ENCODE results near the gene FGF1.

The FGF1 gene

GRCh38 chr5:142696379-142696778 is 10.5 kb upstream of the FGF1 start:
- DNase-seq (ENCODE audit: low spot score) = no peak

- no peak for DNase-seq (ENCODE audit: low spot score)
Observed at GRCh38 chr5:142694092-142694856, 8.4 kb upstream of the FGF1 start.

- no peak for DNase-seq (ENCODE audit: low spot score)
Observed at GRCh38 chr5:142692321-142692894, 6.5 kb upstream of the FGF1 start.

DNA sequence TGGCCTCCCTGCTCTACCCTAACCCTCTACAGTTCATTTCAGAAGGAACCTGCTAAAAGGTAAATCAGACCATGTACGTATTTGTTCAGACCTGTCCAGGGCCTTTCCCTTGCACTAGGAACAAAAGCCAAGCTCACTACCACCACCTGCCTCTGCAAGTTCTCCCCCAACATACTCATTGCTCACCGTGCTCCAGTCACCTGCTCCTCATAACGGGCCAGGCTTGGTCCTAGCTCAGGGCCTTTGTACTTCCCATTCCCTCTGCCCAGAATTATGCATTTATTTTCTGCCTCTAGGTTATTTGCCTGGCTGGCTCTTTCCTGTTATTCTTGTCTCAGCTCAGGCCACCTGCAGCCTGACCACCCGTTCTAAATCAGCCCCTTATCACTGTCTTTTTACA is 4.8 kb upstream of the FGF1 start:
- DNase-seq (ENCODE audit: low spot score) = no peak

DNA sequence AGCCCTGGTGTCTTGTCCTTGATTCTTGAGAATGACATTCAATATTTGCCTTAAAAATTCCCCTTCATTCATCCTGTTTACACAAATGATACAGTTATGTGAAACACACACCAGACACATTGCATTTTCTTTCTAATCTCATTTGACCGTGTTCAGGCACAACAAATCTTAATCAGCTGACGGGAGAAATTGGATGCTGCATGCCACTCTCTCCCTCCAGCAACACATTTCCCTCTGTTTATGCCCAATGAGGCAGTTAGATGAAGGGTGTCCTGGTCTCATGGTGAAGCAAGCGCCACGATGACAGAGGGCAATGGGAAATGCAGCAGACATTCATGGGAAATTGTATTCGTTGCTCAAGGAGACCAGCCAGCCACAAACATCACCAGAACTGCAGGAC is 3.2 kb upstream of the FGF1 start:
- no peak for DNase-seq (ENCODE audit: low spot score)

GRCh38 chr5:142688281-142688989 is 2.5 kb upstream of the FGF1 start:
- DNase-seq (ENCODE audit: low spot score) = no peak

GRCh38 chr5:142686968-142687367 is 1.1 kb upstream of the FGF1 start:
- DNase-seq (ENCODE audit: low spot score) = no peak

- DNase-seq (ENCODE audit: low spot score) = no peak
Observed at GRCh38 chr5:142686210-142686734, 382 bp upstream of the FGF1 start.

- no peak for DNase-seq (ENCODE audit: low spot score)
Observed at GRCh38 chr5:142684508-142685041, 1.3 kb downstream of the FGF1 start.

DNA sequence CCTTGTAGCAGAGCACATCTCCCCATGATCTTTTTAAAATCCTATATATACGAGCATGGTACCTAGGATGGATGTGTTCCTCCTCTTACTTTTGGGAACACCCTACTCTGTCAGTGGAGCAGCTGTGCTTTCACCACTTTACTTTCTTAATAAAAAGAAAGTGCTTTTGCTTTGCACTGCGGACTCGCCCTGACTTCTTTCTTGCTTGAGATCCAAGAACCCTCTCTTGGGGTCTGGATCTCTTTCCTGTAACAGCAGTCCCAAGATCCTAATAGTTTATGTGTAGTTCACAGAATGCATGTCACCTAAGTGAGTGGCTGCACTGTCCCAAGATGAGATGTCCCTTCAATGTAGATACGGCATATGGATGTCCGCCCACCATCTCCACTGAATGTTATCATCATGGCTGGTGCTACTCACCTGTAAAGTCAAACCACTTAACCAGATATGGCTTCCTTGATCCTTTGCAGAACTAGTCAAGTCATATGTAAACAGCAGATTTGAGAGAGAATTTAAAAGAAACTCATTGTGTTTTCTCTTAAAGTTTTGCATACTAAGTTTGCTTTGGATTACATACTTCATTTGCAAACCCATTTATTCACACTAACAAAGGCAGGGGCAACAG is 1.9 kb downstream of the FGF1 start:
- DNase-seq (ENCODE audit: low spot score) = no peak

GRCh38 chr5:142683116-142683515 is 2.8 kb downstream of the FGF1 start:
- no peak for DNase-seq (ENCODE audit: low spot score)

DNA sequence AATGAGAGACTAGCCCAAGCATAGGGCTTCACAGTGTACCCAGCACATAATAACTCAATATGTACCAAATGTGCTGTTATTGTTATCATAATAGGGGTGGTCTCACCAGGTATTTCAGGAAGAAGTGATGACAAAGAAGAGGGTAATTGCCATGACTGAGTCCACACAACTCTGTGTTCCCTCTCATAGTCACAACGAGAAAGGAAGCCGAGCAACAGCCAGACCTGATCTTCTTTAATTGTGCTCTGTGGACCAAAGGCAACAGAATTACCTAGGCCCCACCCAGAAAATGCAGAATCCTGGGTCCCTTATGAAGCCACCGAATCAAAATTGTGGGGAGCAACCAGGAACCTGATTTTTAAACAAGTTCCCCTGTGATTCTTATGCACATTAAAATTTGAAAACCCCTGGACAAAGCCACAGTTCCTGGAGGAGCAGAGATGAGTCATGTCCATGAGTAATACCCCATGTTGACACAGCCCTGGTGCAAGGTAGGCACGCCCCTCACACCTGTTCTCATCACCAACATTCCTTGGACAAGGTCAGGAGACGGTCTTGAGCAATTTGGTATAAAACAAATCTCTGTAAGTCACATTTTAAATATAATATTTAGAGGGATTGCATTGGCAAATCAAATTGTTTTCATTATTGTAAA is 5.2 kb downstream of the FGF1 start:
- no peak for DNase-seq (ENCODE audit: low spot score)

GRCh38 chr5:142679744-142680143 is 6.1 kb downstream of the FGF1 start:
- no peak for DNase-seq (ENCODE audit: low spot score)

- DNase-seq (ENCODE audit: low spot score) = no peak
Observed at GRCh38 chr5:142678529-142678928, 7.4 kb downstream of the FGF1 start.

GRCh38 chr5:142677198-142677597 is 8.7 kb downstream of the FGF1 start:
- DNase-seq (ENCODE audit: low spot score) = no peak

- no peak for DNase-seq (ENCODE audit: low spot score)
Observed at GRCh38 chr5:142676318-142676717, 9.6 kb downstream of the FGF1 start.

DNA sequence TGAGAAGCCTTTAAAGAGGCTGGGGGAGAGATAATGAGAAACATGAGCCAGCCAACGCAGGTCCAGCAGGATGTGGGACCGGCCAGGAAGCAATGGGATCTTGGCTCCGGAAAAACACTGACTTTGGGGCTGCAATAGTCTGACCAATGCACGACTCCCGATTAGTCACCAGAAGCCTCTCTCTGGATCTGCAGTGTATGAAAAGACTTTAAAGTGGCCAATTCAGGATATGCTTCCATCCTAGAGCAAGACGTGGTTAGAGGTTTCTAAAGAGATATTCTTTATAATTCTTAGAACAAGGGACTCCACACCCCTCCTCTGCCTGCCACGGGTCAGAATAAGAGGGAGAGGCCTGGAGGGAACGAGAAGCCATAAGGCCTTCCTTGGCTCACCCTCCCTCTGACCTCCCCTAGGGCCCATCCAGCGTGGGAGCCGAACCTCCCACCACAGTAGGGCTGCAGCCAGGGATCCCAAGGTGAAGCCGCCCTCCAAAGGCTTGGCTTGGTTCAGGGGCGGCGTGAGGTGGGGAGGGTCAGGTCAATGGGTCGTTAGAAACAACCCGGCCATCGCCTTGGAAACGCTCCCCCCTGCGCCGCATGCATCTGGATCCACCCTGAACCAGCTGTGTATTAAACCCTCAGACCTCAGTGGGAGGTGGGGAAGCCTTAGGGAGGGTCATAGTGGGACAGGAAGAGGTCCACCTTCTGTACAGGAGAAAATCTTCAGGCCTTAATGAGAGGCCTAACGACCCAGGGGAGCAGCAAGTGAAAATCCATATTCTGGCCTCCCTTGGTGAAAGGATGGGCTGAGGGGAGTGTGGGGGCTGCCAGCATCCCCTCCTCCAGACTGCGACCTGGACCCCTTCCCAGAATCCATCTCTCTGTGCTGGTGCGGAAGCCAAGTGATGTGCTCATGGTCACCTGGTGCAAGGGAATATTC is 11.1 kb downstream of the FGF1 start:
- no peak for DNase-seq (ENCODE audit: low spot score)

GRCh38 chr5:142671801-142672200 is 14.1 kb downstream of the FGF1 start:
- no peak for DNase-seq (ENCODE audit: low spot score)

- no peak for DNase-seq (ENCODE audit: low spot score)
Observed at GRCh38 chr5:142671266-142671665, 14.6 kb downstream of the FGF1 start.

DNA sequence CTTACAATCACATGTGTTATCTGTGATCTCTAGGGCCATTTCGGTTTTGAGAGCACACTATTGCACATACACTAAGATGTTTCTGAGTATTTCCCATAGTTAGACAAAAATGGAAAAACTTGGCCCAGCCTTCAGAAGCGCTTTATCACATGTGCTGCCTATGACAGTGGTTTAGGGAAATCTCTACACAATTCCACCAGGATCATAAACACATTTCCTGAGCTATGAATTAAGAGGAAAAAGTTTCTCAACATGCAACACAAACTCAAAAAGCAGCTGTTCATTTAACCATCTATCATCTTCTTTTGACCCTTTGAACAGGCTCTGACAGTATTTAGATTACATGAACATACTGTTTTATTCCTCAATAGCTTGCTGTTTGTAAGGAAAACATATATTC is 15.1 kb downstream of the FGF1 start:
- no peak for DNase-seq (ENCODE audit: low spot score)

DNA sequence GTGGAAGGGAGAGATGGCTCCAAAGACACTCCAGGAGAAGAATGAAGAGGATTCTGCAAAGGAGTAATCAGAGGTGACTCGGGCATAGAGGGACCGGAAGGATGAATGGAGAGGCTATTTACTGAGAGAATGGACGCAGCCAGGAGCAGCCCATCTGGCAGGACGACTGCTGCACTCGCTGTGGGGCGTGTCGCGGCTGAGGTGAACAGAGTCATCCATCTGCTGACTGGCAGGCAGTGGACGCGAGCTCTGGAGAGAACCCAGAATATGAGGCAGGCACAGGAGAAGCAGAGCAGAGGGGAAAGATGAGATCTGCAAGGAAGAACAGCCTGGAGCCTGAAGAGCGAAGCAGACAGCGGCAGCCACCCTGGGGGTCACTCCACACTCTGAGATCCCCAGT is 16.4 kb downstream of the FGF1 start:
- no peak for DNase-seq (ENCODE audit: low spot score)
